C4-2B (cell line): Measurements from ENCODE around the gene PGLYRP1.

Experiments
- H3K27ac ChIP-seq: fragments of 450-650 bp; 2 replicates; pipeline ENCODE4 v1.5.1; 2017
- CTCF ChIP-seq: fragments of 450-650 bp; conservative IDR thresholded peaks from 2 replicates; pipeline ENCODE4 v1.5.1; 2017; ENCODE audit warnings: mild to moderate bottlenecking
- ZFX ChIP-seq: fragments of 450-650 bp; IDR thresholded peaks from 2 replicates; pipeline ENCODE4 v1.6.1; 2017

Gene PGLYRP1

GRCh38 chr19:46063201-46063600 is 40.3 kb upstream of the PGLYRP1 start:
- no peak overlapping the region for H3K27ac ChIP-seq
- TF ChIP-seq CTCF (no peak), ZFX (no peak)

GRCh38 chr19:46060012-46060411 is 37.2 kb upstream of the PGLYRP1 start:
- TF ChIP-seq ZFX = no peak
- no peak for TF ChIP-seq CTCF
- H3K27ac ChIP-seq = no peak overlapping the region

- TF ChIP-seq CTCF (no peak), ZFX (no peak)
- H3K27ac ChIP-seq = no peak overlapping the region
These were observed 35.9 kb upstream of the PGLYRP1 start for GRCh38 chr19:46058778-46059177.

GRCh38 chr19:46056536-46056935 is 33.7 kb upstream of the PGLYRP1 start:
- no peak overlapping the region for H3K27ac ChIP-seq
- no peak for TF ChIP-seq CTCF
- no peak for TF ChIP-seq ZFX

- no peak overlapping the region for H3K27ac ChIP-seq
- no peak for TF ChIP-seq CTCF
- no peak for TF ChIP-seq ZFX
These were observed 30.0 kb upstream of the PGLYRP1 start for GRCh38 chr19:46052896-46053295.

- H3K27ac ChIP-seq = no peak overlapping the region
- peak; percentile 6; the same call in 1 of the 2 replicates for TF ChIP-seq CTCF
- no peak for TF ChIP-seq ZFX
These were observed 26.7 kb upstream of the PGLYRP1 start for GRCh38 chr19:46049597-46049996.

- no peak overlapping the region for H3K27ac ChIP-seq
- TF ChIP-seq CTCF (no peak), ZFX (no peak)
These were observed 20.7 kb upstream of the PGLYRP1 start for GRCh38 chr19:46043519-46043918.
